ENCODE measurements around the gene ZC3H4. TPM values are rescaled to one million over a fixed set of nuclear protein-coding genes. Genes with fewer than 3 reads are reported as not detected.

The ZC3H4 gene
- total and polyA plus RNA-seq, 2 donors (not counting 1 experiment from before 2014, with no cell fraction given), result 8.4 to 13.5 TPM

GRCh38 chr19:47068246-47068645 is 45.3 kb downstream of the ZC3H4 start:
- Histone ChIP-seq H3K4me1 (ENCODE audit: control insufficient read depth, extremely low read depth, insufficient read depth, low read length) (no peaks in the 10 kb centered on the region), H3K27ac (ENCODE audit: insufficient read depth, low read length) (no peak overlapping the region), H3K4me2 (ENCODE audit: extremely low read depth, insufficient read depth, low read length) (no peak overlapping the region), H3K36me3 (ENCODE audit: control insufficient read depth, insufficient read depth, low read length) (peaks cover 40% of the 10 kb centered on the region), H3K27me3 (ENCODE audit: control insufficient read depth, insufficient read depth, low read length) (no peaks in the 10 kb centered on the region), H4K20me1 (ENCODE audit: control insufficient read depth, extremely low read depth, insufficient read depth, low read length) (no peaks in the 10 kb centered on the region), H2AFZ (ENCODE audit: low read length) (no peak overlapping the region), H3K79me2 (ENCODE audit: control insufficient read depth, insufficient read depth, low read length) (no peaks in the 10 kb centered on the region), H3K9ac (ENCODE audit: insufficient read depth, low read length) (no peak overlapping the region), H3K4me3 (replicated peaks in 1 of 4; ENCODE audit: control extremely low read depth in 1 of 4, insufficient read depth in 1 of 4, low read depth in 3 of 4, low read length in 4 of 4) (no peak overlapping the region), H3K9me3 (ENCODE audit: control insufficient read depth, insufficient read depth, low read depth, low read length) (no peaks in the 10 kb centered on the region)
- DNase-seq (ENCODE audit: low read depth in 2 of 2), result no peak
- no peak for TF ChIP-seq EZH2 (IDR thresholded peaks at IDR 0.05; ENCODE audit: low read length, missing control alignments)
- TF ChIP-seq CTCF (conservative IDR thresholded peaks at IDR 0.05 in 1 of 2, IDR thresholded peaks at IDR 0.05 in 1 of 2; ENCODE audit: low read depth in 1 of 2, low read length in 2 of 2), result no peak

- Histone ChIP-seq H4K20me1 (ENCODE audit: control insufficient read depth, extremely low read depth, insufficient read depth, low read length) (no peaks in the 10 kb centered on the region), H3K27ac (ENCODE audit: insufficient read depth, low read length) (no peak overlapping the region), H3K4me3 (replicated peaks in 1 of 4; ENCODE audit: control extremely low read depth in 1 of 4, insufficient read depth in 1 of 4, low read depth in 3 of 4, low read length in 4 of 4) (no peak overlapping the region), H3K36me3 (ENCODE audit: control insufficient read depth, insufficient read depth, low read length) (peaks cover 40% of the 10 kb centered on the region), H3K9ac (ENCODE audit: insufficient read depth, low read length) (no peak overlapping the region), H3K79me2 (ENCODE audit: control insufficient read depth, insufficient read depth, low read length) (no peaks in the 10 kb centered on the region), H3K27me3 (ENCODE audit: control insufficient read depth, insufficient read depth, low read length) (no peaks in the 10 kb centered on the region), H3K9me3 (ENCODE audit: control insufficient read depth, insufficient read depth, low read depth, low read length) (no peaks in the 10 kb centered on the region), H3K4me2 (ENCODE audit: extremely low read depth, insufficient read depth, low read length) (no peak overlapping the region), H2AFZ (ENCODE audit: low read length) (no peak overlapping the region), H3K4me1 (ENCODE audit: control insufficient read depth, extremely low read depth, insufficient read depth, low read length) (no peaks in the 10 kb centered on the region)
- no peak for DNase-seq (ENCODE audit: low read depth in 2 of 2)
- TF ChIP-seq EZH2 (IDR thresholded peaks at IDR 0.05; ENCODE audit: low read length, missing control alignments) (no peak), CTCF (conservative IDR thresholded peaks at IDR 0.05 in 1 of 2, IDR thresholded peaks at IDR 0.05 in 1 of 2; ENCODE audit: low read depth in 1 of 2, low read length in 2 of 2) (no peak)
These were observed 46.2 kb downstream of the ZC3H4 start for GRCh38 chr19:47067215-47067847.

- Histone ChIP-seq H3K27me3 (ENCODE audit: control insufficient read depth, insufficient read depth, low read length) (no peaks in the 10 kb centered on the region), H3K4me1 (ENCODE audit: control insufficient read depth, extremely low read depth, insufficient read depth, low read length) (no peaks in the 10 kb centered on the region), H2AFZ (ENCODE audit: low read length) (no peak overlapping the region), H3K4me2 (ENCODE audit: extremely low read depth, insufficient read depth, low read length) (no peak overlapping the region), H3K36me3 (ENCODE audit: control insufficient read depth, insufficient read depth, low read length) (peaks cover 35% of the 10 kb centered on the region), H3K27ac (ENCODE audit: insufficient read depth, low read length) (no peak overlapping the region), H3K4me3 (replicated peaks in 1 of 4; ENCODE audit: control extremely low read depth in 1 of 4, insufficient read depth in 1 of 4, low read depth in 3 of 4, low read length in 4 of 4) (no peak overlapping the region), H3K9ac (ENCODE audit: insufficient read depth, low read length) (no peak overlapping the region), H3K9me3 (ENCODE audit: control insufficient read depth, insufficient read depth, low read depth, low read length) (no peaks in the 10 kb centered on the region), H3K79me2 (ENCODE audit: control insufficient read depth, insufficient read depth, low read length) (no peaks in the 10 kb centered on the region), H4K20me1 (ENCODE audit: control insufficient read depth, extremely low read depth, insufficient read depth, low read length) (no peaks in the 10 kb centered on the region)
- no peak for DNase-seq (ENCODE audit: low read depth in 2 of 2)
- no peak for TF ChIP-seq CTCF (conservative IDR thresholded peaks at IDR 0.05 in 1 of 2, IDR thresholded peaks at IDR 0.05 in 1 of 2; ENCODE audit: low read depth in 1 of 2, low read length in 2 of 2)
- TF ChIP-seq EZH2 (IDR thresholded peaks at IDR 0.05; ENCODE audit: low read length, missing control alignments), result no peak
These were observed 47.0 kb downstream of the ZC3H4 start for GRCh38 chr19:47066376-47067214.

Measured in fibroblast of lung (primary cell).